Large intestine (tissue), 3 donors: ENCODE data around the gene KRT8. TPM values are rescaled to one million over a fixed set of nuclear protein-coding genes. Genes with fewer than 3 reads are reported as not detected.

Source experiments
- DNase-seq, 2 donors: peaks; one replicate each; pipeline versions ENCODE4 v3.0.0 to v3.0.0-alpha.2; 2013
- H3K27ac ChIP-seq: one replicate; pipeline ENCODE4 v1.5.1; 2013; ENCODE audit warnings: low read length
- H3K27me3 ChIP-seq: 2 replicates; pipeline ENCODE4 v1.6.1; 2013; ENCODE audit warnings: low read length; ENCODE audit not compliant: control insufficient read depth, insufficient read depth
- H3K36me3 ChIP-seq: 2 replicates; pipeline ENCODE4 v1.6.1; 2013; ENCODE audit warnings: low read length; ENCODE audit not compliant: control insufficient read depth, insufficient read depth
- H3K4me1 ChIP-seq: one replicate; pipeline ENCODE4 v1.6.1; 2013; ENCODE audit warnings: low read length; ENCODE audit not compliant: control insufficient read depth, insufficient read depth
- H3K4me3 ChIP-seq: one replicate; pipeline ENCODE4 v1.5.1; 2013; ENCODE audit warnings: low read length
- H3K9me3 ChIP-seq: one replicate; pipeline ENCODE4 v1.6.1; 2013; ENCODE audit warnings: mild to moderate bottlenecking, low read depth, low read length, moderate library complexity; ENCODE audit not compliant: control insufficient read depth
- WGBS: methylation state at CpG from one replicate; pipeline ENCODE4 v1.1.5; 2013; ENCODE audit warnings: low lambda C conversion rate; ENCODE audit not compliant: insufficient coverage; 5-methylcytosine and 5-hydroxymethylcytosine counted together
- polyA plus RNA-seq: library from polyadenylated mRNA; unstranded; fragments of 120-200 nt; gene quantifications from one replicate; pipeline ENCODE4 v1.2.1, GENCODE V29; 2013

The KRT8 gene
- polyA plus RNA-seq, 1 donor: 1,338 TPM

GRCh38 chr12:52926596-52927234, 21.8 kb upstream of the KRT8 start:
- H3K9me3 ChIP-seq: no peaks in the 10 kb centered on the region
- H3K27ac ChIP-seq: peak overlapping the region; percentile 96
- H3K36me3 ChIP-seq: no peaks in the 10 kb centered on the region
- no peaks in the 10 kb centered on the region for H3K27me3 ChIP-seq
- no CpG with 5 or more reads among the region's 4 CpGs for WGBS
- H3K4me1 ChIP-seq: peaks cover 71% of the 10 kb centered on the region
- no peak overlapping the region for H3K4me3 ChIP-seq
- DNase-seq: no peak

- no peaks in the 10 kb centered on the region for H3K9me3 ChIP-seq
- no peaks in the 10 kb centered on the region for H3K36me3 ChIP-seq
- H3K27ac ChIP-seq: peak overlapping the region; percentile 96
- peaks cover 78% of the 10 kb centered on the region for H3K4me1 ChIP-seq
- DNase-seq: peak; percentile 96 to 98
- H3K4me3 ChIP-seq: no peak overlapping the region
- WGBS: no CpG with 5 or more reads among the region's 7 CpGs
- no peaks in the 10 kb centered on the region for H3K27me3 ChIP-seq
Observed at GRCh38 chr12:52925717-52926595, 21.1 kb upstream of the KRT8 start.

GRCh38 chr12:52924764-52925716, 20.2 kb upstream of the KRT8 start:
- Histone ChIP-seq H3K4me3 (no peak overlapping the region), H3K9me3 (no peaks in the 10 kb centered on the region), H3K36me3 (no peaks in the 10 kb centered on the region), H3K27me3 (no peaks in the 10 kb centered on the region), H3K4me1 (peaks cover 81% of the 10 kb centered on the region), H3K27ac (peak overlapping the region; percentile 96)
- WGBS: no CpG with 5 or more reads among the region's 11 CpGs
- DNase-seq: peak; percentile 87 to 93

- H3K27me3 ChIP-seq: no peaks in the 10 kb centered on the region
- no peak overlapping the region for H3K27ac ChIP-seq
- H3K4me1 ChIP-seq: peaks cover 52% of the 10 kb centered on the region
Observed at GRCh38 chr12:52921488-52922165, 16.8 kb upstream of the KRT8 start.

GRCh38 chr12:52920937-52921336, 16.1 kb upstream of the KRT8 start:
- DNase-seq: peak in 1 of 2 donors; percentile 36
- H3K9me3 ChIP-seq: no peaks in the 10 kb centered on the region
- H3K27ac ChIP-seq: no peak overlapping the region

More at GRCh38 chr12:52921488-52922165, 16.8 kb upstream of the KRT8 start:
- no peak for DNase-seq
- Histone ChIP-seq H3K9me3 (no peaks in the 10 kb centered on the region), H3K36me3 (no peaks in the 10 kb centered on the region), H3K4me3 (no peak overlapping the region)
- WGBS: no CpG with 5 or more reads among the region's 1 CpG

GRCh38 chr12:52918784-52919183, 13.9 kb upstream of the KRT8 start:
- Histone ChIP-seq H3K36me3 (no peaks in the 10 kb centered on the region), H3K4me1 (peaks cover 55% of the 10 kb centered on the region), H3K9me3 (no peaks in the 10 kb centered on the region), H3K27ac (no peak overlapping the region), H3K27me3 (no peaks in the 10 kb centered on the region), H3K4me3 (no peak overlapping the region)
- WGBS: no CpG with 5 or more reads among the region's 2 CpGs
- DNase-seq: no peak

More at GRCh38 chr12:52920937-52921336, 16.1 kb upstream of the KRT8 start:
- peaks cover 52% of the 10 kb centered on the region for H3K4me1 ChIP-seq
- no peaks in the 10 kb centered on the region for H3K27me3 ChIP-seq
- H3K36me3 ChIP-seq: no peaks in the 10 kb centered on the region
- H3K4me3 ChIP-seq: no peak overlapping the region

GRCh38 chr12:52918351-52918750, 13.5 kb upstream of the KRT8 start:
- no CpG with 5 or more reads among the region's 8 CpGs for WGBS

GRCh38 chr12:52917800-52918199, 12.9 kb upstream of the KRT8 start:
- H3K27ac ChIP-seq: no peak overlapping the region
- no peak overlapping the region for H3K4me3 ChIP-seq
- no peaks in the 10 kb centered on the region for H3K27me3 ChIP-seq
- H3K9me3 ChIP-seq: no peaks in the 10 kb centered on the region
- WGBS: 100% methylated on average over 1 of the region's 1 CpG
- no peaks in the 10 kb centered on the region for H3K36me3 ChIP-seq
- H3K4me1 ChIP-seq: peaks cover 58% of the 10 kb centered on the region
- no peak for DNase-seq

More at GRCh38 chr12:52918351-52918750, 13.5 kb upstream of the KRT8 start:
- Histone ChIP-seq H3K36me3 (no peaks in the 10 kb centered on the region), H3K27ac (no peak overlapping the region), H3K9me3 (no peaks in the 10 kb centered on the region), H3K27me3 (no peaks in the 10 kb centered on the region), H3K4me3 (no peak overlapping the region), H3K4me1 (peaks cover 57% of the 10 kb centered on the region)
- no peak for DNase-seq

GRCh38 chr12:52916216-52916615, 11.3 kb upstream of the KRT8 start:
- peak overlapping the region; percentile 64 for H3K27ac ChIP-seq
- H3K36me3 ChIP-seq: no peaks in the 10 kb centered on the region
- no CpG with 5 or more reads among the region's 3 CpGs for WGBS

More at GRCh38 chr12:52916216-52916615, 11.3 kb upstream of the KRT8 start:
- no peaks in the 10 kb centered on the region for H3K27me3 ChIP-seq
- H3K4me3 ChIP-seq: no peak overlapping the region
- peak in 1 of 2 donors; percentile 52 for DNase-seq
- peaks cover 60% of the 10 kb centered on the region for H3K4me1 ChIP-seq
- H3K9me3 ChIP-seq: no peaks in the 10 kb centered on the region
